ENCODE measurements around the gene SERGEF.

The SERGEF gene

DNA sequence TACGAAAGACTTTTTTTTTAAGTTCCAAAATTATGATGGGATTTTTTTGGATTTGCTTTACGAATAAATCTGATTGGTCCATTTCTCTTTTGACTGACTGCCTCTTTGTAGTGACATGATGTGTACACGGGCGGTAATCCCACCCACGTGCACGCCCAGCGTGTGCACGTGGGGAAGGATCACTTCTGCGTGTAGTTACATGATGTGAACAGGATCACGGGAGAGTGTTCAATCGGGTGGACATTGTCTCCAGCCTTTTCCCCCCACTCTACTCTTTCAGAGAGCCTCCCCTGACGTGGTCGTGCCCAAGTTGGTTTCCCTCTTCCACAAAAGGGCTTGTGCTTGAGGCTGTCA, 235.1 kb downstream of the SERGEF start:
- no peaks in the 10 kb centered on the region for H3K79me2 ChIP-seq (ENCODE audit: low read length)

DNA sequence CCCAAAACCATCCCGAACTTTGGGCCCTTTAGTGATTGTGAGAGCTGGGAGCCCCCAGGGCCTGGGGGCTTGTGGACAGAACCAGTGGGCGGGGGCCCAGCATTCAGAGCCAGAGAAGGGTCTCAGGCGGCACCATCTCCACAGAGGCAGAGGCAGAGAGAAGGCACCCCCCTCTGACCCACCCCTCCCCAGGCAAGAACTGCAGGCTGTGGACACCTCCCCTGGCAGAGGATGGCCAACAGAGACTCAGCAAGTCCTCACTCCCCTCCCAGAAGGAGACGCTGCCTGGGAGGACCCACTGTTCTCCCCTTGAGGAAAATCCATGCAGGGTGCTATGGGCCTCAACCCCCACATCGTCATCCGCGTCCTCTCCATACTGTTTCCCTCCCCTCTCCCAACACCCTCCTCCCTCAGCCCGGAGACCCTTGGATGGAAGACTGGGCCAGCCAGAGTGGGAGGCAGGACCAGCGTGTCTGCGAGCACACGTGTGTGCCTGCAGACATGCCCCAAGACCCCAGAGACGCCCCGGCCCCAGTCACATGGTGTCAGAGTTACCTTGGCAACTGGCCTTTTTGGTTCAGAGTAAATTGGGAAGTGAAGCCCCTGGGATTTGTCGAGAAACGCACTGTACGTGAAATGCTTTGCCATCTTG, 235.6 kb downstream of the SERGEF start:
- no peak for DNase-seq
- TF ChIP-seq EZH2 (optimal IDR thresholded peaks at IDR 0.05; ENCODE audit: low read depth, low read length), result no peak
- TF ChIP-seq EZH2phosphoT487 (IDR thresholded peaks at IDR 0.05; ENCODE audit: low read length), result no peak
- TF ChIP-seq, protein P1, sequence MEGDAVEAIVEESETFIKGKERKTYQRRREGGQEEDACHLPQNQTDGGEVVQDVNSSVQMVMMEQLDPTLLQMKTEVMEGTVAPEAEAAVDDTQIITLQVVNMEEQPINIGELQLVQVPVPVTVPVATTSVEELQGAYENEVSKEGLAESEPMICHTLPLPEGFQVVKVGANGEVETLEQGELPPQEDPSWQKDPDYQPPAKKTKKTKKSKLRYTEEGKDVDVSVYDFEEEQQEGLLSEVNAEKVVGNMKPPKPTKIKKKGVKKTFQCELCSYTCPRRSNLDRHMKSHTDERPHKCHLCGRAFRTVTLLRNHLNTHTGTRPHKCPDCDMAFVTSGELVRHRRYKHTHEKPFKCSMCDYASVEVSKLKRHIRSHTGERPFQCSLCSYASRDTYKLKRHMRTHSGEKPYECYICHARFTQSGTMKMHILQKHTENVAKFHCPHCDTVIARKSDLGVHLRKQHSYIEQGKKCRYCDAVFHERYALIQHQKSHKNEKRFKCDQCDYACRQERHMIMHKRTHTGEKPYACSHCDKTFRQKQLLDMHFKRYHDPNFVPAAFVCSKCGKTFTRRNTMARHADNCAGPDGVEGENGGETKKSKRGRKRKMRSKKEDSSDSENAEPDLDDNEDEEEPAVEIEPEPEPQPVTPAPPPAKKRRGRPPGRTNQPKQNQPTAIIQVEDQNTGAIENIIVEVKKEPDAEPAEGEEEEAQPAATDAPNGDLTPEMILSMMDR (IDR thresholded peaks at IDR 0.05; ENCODE audit: low read length), result no peak
- Histone ChIP-seq H3K27me3 (replicated peaks; ENCODE audit: insufficient read depth, low read length) (peaks cover 12% of the 10 kb centered on the region; the same call in 1 of the 2 replicates), H2AFZ (ENCODE audit: low read length) (no peak overlapping the region), H3F3A (ENCODE audit: insufficient read depth, low read length) (no peaks in the 10 kb centered on the region), H3K27ac (ENCODE audit: low read length) (no peak overlapping the region), H3K9me2 (replicated peaks; ENCODE audit: insufficient read depth, low read length) (no peaks in the 10 kb centered on the region), H4K20me1 (ENCODE audit: insufficient read depth, low read length) (no peaks in the 10 kb centered on the region), H3K4me1 (ENCODE audit: low read length) (no peaks in the 10 kb centered on the region), H3K79me2 (ENCODE audit: low read length) (no peaks in the 10 kb centered on the region), H3K4me3 (ENCODE audit: low read length) (no peak overlapping the region), H3K9ac (ENCODE audit: low read length) (no peak overlapping the region), H3K9me3 (replicated peaks; ENCODE audit: insufficient read depth, low read length) (no peaks in the 10 kb centered on the region), H3K36me3 (replicated peaks; ENCODE audit: insufficient read depth, low read length) (no peaks in the 10 kb centered on the region), H3K4me2 (ENCODE audit: low read depth, low read length) (no peak overlapping the region)

More for the DNA sequence above, 235.1 kb downstream of the SERGEF start:
- Histone ChIP-seq H3K9ac (ENCODE audit: low read length) (no peak overlapping the region), H4K20me1 (ENCODE audit: insufficient read depth, low read length) (no peaks in the 10 kb centered on the region), H2AFZ (ENCODE audit: low read length) (no peak overlapping the region), H3K9me3 (replicated peaks; ENCODE audit: insufficient read depth, low read length) (no peaks in the 10 kb centered on the region), H3K4me1 (ENCODE audit: low read length) (no peaks in the 10 kb centered on the region), H3K9me2 (replicated peaks; ENCODE audit: insufficient read depth, low read length) (no peaks in the 10 kb centered on the region), H3K27me3 (replicated peaks; ENCODE audit: insufficient read depth, low read length) (peaks cover 9% of the 10 kb centered on the region; the same call in 1 of the 2 replicates), H3K27ac (ENCODE audit: low read length) (no peak overlapping the region), H3F3A (ENCODE audit: insufficient read depth, low read length) (no peaks in the 10 kb centered on the region), H3K4me3 (ENCODE audit: low read length) (no peak overlapping the region), H3K36me3 (replicated peaks; ENCODE audit: insufficient read depth, low read length) (no peaks in the 10 kb centered on the region), H3K4me2 (ENCODE audit: low read depth, low read length) (no peak overlapping the region)
- TF ChIP-seq, protein P1 (IDR thresholded peaks at IDR 0.05; ENCODE audit: low read length), result no peak
- no peak for TF ChIP-seq EZH2 (optimal IDR thresholded peaks at IDR 0.05; ENCODE audit: low read depth, low read length)
- DNase-seq, result no peak

DNA sequence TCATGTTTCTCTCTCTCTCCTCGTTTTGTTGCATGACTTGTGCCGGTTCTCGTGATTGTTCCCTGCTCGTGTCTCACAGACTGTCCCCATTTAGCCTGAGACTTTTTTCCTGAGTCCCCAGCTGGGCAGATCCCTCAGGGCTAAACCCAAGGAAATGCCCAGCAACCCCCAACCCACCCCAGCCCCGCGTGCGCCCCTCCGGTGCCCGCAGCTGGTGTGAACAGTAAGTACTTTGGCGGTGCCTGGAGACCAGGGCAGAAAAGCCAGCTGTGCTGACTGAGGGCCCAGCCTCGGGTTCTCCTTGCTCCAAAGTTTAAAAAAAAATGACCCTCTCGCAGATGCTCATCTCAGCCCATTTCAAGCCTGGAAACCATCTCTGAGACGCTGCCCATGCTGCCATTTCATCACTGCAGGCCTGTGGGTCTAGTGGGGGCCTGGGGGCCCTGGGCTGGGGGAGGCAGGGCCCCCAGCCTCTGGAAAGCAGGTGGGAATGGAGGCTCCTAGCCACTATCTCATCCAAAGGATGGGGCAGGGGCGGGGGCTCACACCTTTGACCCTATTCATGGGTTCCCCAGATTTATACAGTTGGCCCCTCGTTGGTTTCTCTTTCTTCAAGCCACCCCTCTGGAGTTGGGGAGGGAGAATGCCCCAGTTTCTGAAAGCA, 236.5 kb downstream of the SERGEF start:
- no peak for DNase-seq
- Histone ChIP-seq H4K20me1 (ENCODE audit: insufficient read depth, low read length) (no peaks in the 10 kb centered on the region), H2AFZ (ENCODE audit: low read length) (no peak overlapping the region), H3K9me2 (replicated peaks; ENCODE audit: insufficient read depth, low read length) (no peaks in the 10 kb centered on the region), H3K27ac (ENCODE audit: low read length) (no peak overlapping the region), H3K9me3 (replicated peaks; ENCODE audit: insufficient read depth, low read length) (no peaks in the 10 kb centered on the region), H3K36me3 (replicated peaks; ENCODE audit: insufficient read depth, low read length) (no peaks in the 10 kb centered on the region), H3F3A (ENCODE audit: insufficient read depth, low read length) (no peaks in the 10 kb centered on the region), H3K9ac (ENCODE audit: low read length) (no peak overlapping the region), H3K27me3 (replicated peaks; ENCODE audit: insufficient read depth, low read length) (peaks cover 12% of the 10 kb centered on the region; the same call in 1 of the 2 replicates), H3K4me3 (ENCODE audit: low read length) (no peak overlapping the region), H3K79me2 (ENCODE audit: low read length) (no peaks in the 10 kb centered on the region), H3K4me2 (ENCODE audit: low read depth, low read length) (no peak overlapping the region), H3K4me1 (ENCODE audit: low read length) (no peaks in the 10 kb centered on the region)
- TF ChIP-seq, protein P1 (IDR thresholded peaks at IDR 0.05; ENCODE audit: low read length), result no peak
- TF ChIP-seq EZH2phosphoT487 (IDR thresholded peaks at IDR 0.05; ENCODE audit: low read length) (no peak), EZH2 (optimal IDR thresholded peaks at IDR 0.05; ENCODE audit: low read depth, low read length) (no peak)
